IMR-90 (cell line): ENCODE data around the gene NUP93.

Experiments
- BHLHE40 ChIP-seq: fragments of 150-350 bp; IDR thresholded peaks from 2 replicates; pipeline ENCODE4 v1.6.1; 2016; ENCODE audit warnings: mild to moderate bottlenecking, low read depth, low read length
- CHD1 ChIP-seq: IDR thresholded peaks from 2 replicates; pipeline ENCODE4 v1.6.1; 2012; ENCODE audit warnings: low read depth, low read length, improper control_type of control experiment
- CTCF ChIP-seq: conservative IDR thresholded peaks from 2 replicates; pipeline ENCODE4 v1.5.1; 2012; ENCODE audit warnings: mild to moderate bottlenecking, low read depth, low read length, improper control_type of control experiment
- ELK1 ChIP-seq: fragments of 150-350 bp; IDR thresholded peaks from 2 replicates; pipeline ENCODE4 v1.6.1; 2016; ENCODE audit warnings: low read depth, mild to moderate bottlenecking, low read length, moderate library complexity, borderline replicate concordance
- MAZ ChIP-seq: IDR thresholded peaks from 2 replicates; pipeline ENCODE4 v1.6.1; 2012; ENCODE audit warnings: low read depth, mild to moderate bottlenecking, low read length, improper control_type of control experiment, moderate library complexity, borderline replicate concordance
- POLR2A ChIP-seq: IDR thresholded peaks from 2 replicates; pipeline ENCODE4 v1.6.1; 2012; ENCODE audit warnings: mild to moderate bottlenecking, low read depth, low read length
- RFX5 ChIP-seq: IDR thresholded peaks from 2 replicates; pipeline ENCODE4 v1.8.0; 2012; ENCODE audit warnings: low read depth, mild to moderate bottlenecking, low read length, moderate library complexity

- TF ChIP-seq MAZ: no peak
- no peak for TF ChIP-seq RFX5
- TF ChIP-seq CTCF: peak; percentile 76
- TF ChIP-seq ELK1: no peak
- no peak for TF ChIP-seq CHD1
- TF ChIP-seq POLR2A: no peak
- TF ChIP-seq BHLHE40: no peak
Measured at GRCh38 chr16:56866955-56867830, 137.3 kb downstream of the NUP93 start.
